ENCODE measurements around the gene CLCN1.

CLCN1 gene

GRCh38 chr7:143375298-143376034 is 59.6 kb downstream of the CLCN1 start:
- no peak overlapping the region for H3K4me3 ChIP-seq (ENCODE audit: low read length)
- no peak for TF ChIP-seq ZNF274 (IDR thresholded peaks at IDR 0.05; ENCODE audit: low read depth, low read length)

- TF ChIP-seq ZNF274 (IDR thresholded peaks at IDR 0.05; ENCODE audit: low read depth, low read length): no peak
Observed at GRCh38 chr7:143376396-143376795, 60.5 kb downstream of the CLCN1 start.

GRCh38 chr7:143379611-143380259 is 63.8 kb downstream of the CLCN1 start:
- no peak for TF ChIP-seq ZNF274 (IDR thresholded peaks at IDR 0.05; ENCODE audit: low read depth, low read length)
- H3K4me3 ChIP-seq (ENCODE audit: low read length): peak overlapping the region; percentile 95; the same call in 1 of the 2 replicates

More at GRCh38 chr7:143376396-143376795, 60.5 kb downstream of the CLCN1 start:
- no peak overlapping the region for H3K4me3 ChIP-seq (ENCODE audit: low read length)

GRCh38 chr7:143380260-143380645 is 64.3 kb downstream of the CLCN1 start:
- H3K4me3 ChIP-seq (ENCODE audit: low read length): peak overlapping the region; percentile 95
- TF ChIP-seq ZNF274 (IDR thresholded peaks at IDR 0.05; ENCODE audit: low read depth, low read length): no peak

GRCh38 chr7:143380646-143381426 is 64.9 kb downstream of the CLCN1 start, which contains the start of gene ZYX:
Gene ZYX (plus strand): TSS chr7:143381345. CDS start chr7:143381572, 227 bp downstream.
- peak within 1 kb of the TSS; percentile 95 for H3K4me3 ChIP-seq (ENCODE audit: low read length)
- no peak for TF ChIP-seq ZNF274 (IDR thresholded peaks at IDR 0.05; ENCODE audit: low read depth, low read length)

GRCh38 chr7:143381427-143382125 is 65.7 kb downstream of the CLCN1 start:
- TF ChIP-seq ZNF274 (IDR thresholded peaks at IDR 0.05; ENCODE audit: low read depth, low read length): no peak

GRCh38 chr7:143382126-143382790 is 66.3 kb downstream of the CLCN1 start:
- H3K4me3 ChIP-seq (ENCODE audit: low read length): peak overlapping the region; percentile 95
- no peak for TF ChIP-seq ZNF274 (IDR thresholded peaks at IDR 0.05; ENCODE audit: low read depth, low read length)

More at GRCh38 chr7:143381427-143382125, 65.7 kb downstream of the CLCN1 start:
- H3K4me3 ChIP-seq (ENCODE audit: low read length): peak overlapping the region; percentile 95

GRCh38 chr7:143382791-143383641 is 67.1 kb downstream of the CLCN1 start:
- no peak overlapping the region; the same call in 1 of the 2 replicates for H3K4me3 ChIP-seq (ENCODE audit: low read length)
- no peak for TF ChIP-seq ZNF274 (IDR thresholded peaks at IDR 0.05; ENCODE audit: low read depth, low read length)

- no peak for TF ChIP-seq ZNF274 (IDR thresholded peaks at IDR 0.05; ENCODE audit: low read depth, low read length)
- no peak overlapping the region for H3K4me3 ChIP-seq (ENCODE audit: low read length)
Observed at GRCh38 chr7:143383642-143383957, 67.7 kb downstream of the CLCN1 start.

- H3K4me3 ChIP-seq (ENCODE audit: low read length): no peak overlapping the region
- no peak for TF ChIP-seq ZNF274 (IDR thresholded peaks at IDR 0.05; ENCODE audit: low read depth, low read length)
Observed at GRCh38 chr7:143384148-143384547, 68.2 kb downstream of the CLCN1 start.

GRCh38 chr7:143384661-143385631 is 69.0 kb downstream of the CLCN1 start:
- no peak for TF ChIP-seq ZNF274 (IDR thresholded peaks at IDR 0.05; ENCODE audit: low read depth, low read length)
- H3K4me3 ChIP-seq (ENCODE audit: low read length): no peak overlapping the region
